Naive thymus-derived CD4-positive, alpha-beta T cell (primary cell): Measurements from ENCODE around the gene PNLIPRP2. TPM values are rescaled to one million over a fixed set of nuclear protein-coding genes. Genes with fewer than 3 reads are reported as not detected.
A peak's percentile ranks its signal among the peaks of the same experiment; 100 is the strongest.

Experiments used
- ATAC-seq: fragments of 150-1000 bp; cut with Tn5 transposase; 2 replicates; pipeline ENCODE4 v1.10.0; 2021; ENCODE audit warnings: mild to moderate bottlenecking, moderate library complexity
- CTCF ChIA-PET: fragments of 350-600 bp; sonication (Branson Sonifier 250); formaldehyde crosslinking; loops from one replicate; lab custom pipeline; 2021; ENCODE audit warnings: antibody characterized with exemption; lab: Charles Lee
- POLR2A ChIA-PET: fragments of 350-600 bp; sonication (Branson Sonifier 250); formaldehyde crosslinking; loops from one replicate; lab custom pipeline; 2021; ENCODE audit warnings: antibody characterized with exemption, inconsistent platforms; lab: Charles Lee
- DNase-seq, 9 donors: peaks; one replicate each; pipeline versions ENCODE4 v3.0.0 to v3.0.0-alpha.2; 2020 to 2022; ENCODE audit warnings: mixed read lengths in 1 of 9
- H3K27ac ChIP-seq: one replicate; pipeline ENCODE4 v1.7.0; 2013; ENCODE audit warnings: mild to moderate bottlenecking, low read depth, low read length, moderate library complexity
- H3K27me3 ChIP-seq, 2 donors: one replicate each; pipeline ENCODE4 v1.7.0; 2013; ENCODE audit warnings: low read length in 2 of 2, mild to moderate bottlenecking in 2 of 2, moderate library complexity in 2 of 2; ENCODE audit not compliant: control insufficient read depth in 2 of 2, insufficient read depth in 2 of 2
- H3K36me3 ChIP-seq, 3 experiments: 1 replicate in 2 of 3; 2 replicates in 1 of 3; pipeline ENCODE4 v1.7.0; 2013; ENCODE audit warnings: low read length in 3 of 3, mild to moderate bottlenecking in 3 of 3, moderate library complexity in 1 of 3; ENCODE audit not compliant: insufficient read depth in 3 of 3, control insufficient read depth in 2 of 3
- H3K4me1 ChIP-seq, 2 donors: one replicate each; pipeline ENCODE4 v1.7.0; 2013; ENCODE audit warnings: low read length in 2 of 2, mild to moderate bottlenecking in 2 of 2, moderate library complexity in 1 of 2; ENCODE audit not compliant: control insufficient read depth in 2 of 2, insufficient read depth in 2 of 2
- H3K4me3 ChIP-seq: 2 replicates; pipeline ENCODE4 v1.7.0; 2013; ENCODE audit warnings: mild to moderate bottlenecking, low read length
- H3K9me3 ChIP-seq, 3 experiments: 1 replicate in 2 of 3; 2 replicates in 1 of 3; pipeline ENCODE4 v1.7.0; 2013; ENCODE audit warnings: low read length in 3 of 3; ENCODE audit not compliant: control insufficient read depth in 2 of 3
- H3K27ac Mint-ChIP-seq, 9 donors: one replicate each; pipeline ENCODE4 v1.8.0; 2020 to 2022; ENCODE audit warnings: mixed read lengths in 9 of 9, mild to moderate bottlenecking in 8 of 9, moderate library complexity in 5 of 9, inconsistent platforms in 2 of 9
- H3K27me3 Mint-ChIP-seq, 5 donors: one replicate each; pipeline ENCODE4 v1.8.0; 2021 to 2022; ENCODE audit warnings: mixed read lengths in 5 of 5, mild to moderate bottlenecking in 1 of 5
- H3K36me3 Mint-ChIP-seq, 5 donors: one replicate each; pipeline ENCODE4 v1.8.0; 2020 to 2022; ENCODE audit warnings: mixed read lengths in 5 of 5, mild to moderate bottlenecking in 3 of 5, inconsistent platforms in 1 of 5
- H3K4me1 Mint-ChIP-seq, 7 donors: one replicate each; pipeline ENCODE4 v1.8.0; 2020 to 2022; ENCODE audit warnings: mixed read lengths in 7 of 7, mild to moderate bottlenecking in 3 of 7, inconsistent platforms in 1 of 7
- H3K4me3 Mint-ChIP-seq, 10 donors: one replicate each; pipeline ENCODE4 v1.8.0; 2020 to 2022; ENCODE audit warnings: mild to moderate bottlenecking in 10 of 10, mixed read lengths in 10 of 10, moderate library complexity in 6 of 10, inconsistent platforms in 2 of 10
- H3K9me3 Mint-ChIP-seq, 11 donors: one replicate each; pipeline ENCODE4 v1.8.0; 2020 to 2022; ENCODE audit warnings: mixed read lengths in 11 of 11, mild to moderate bottlenecking in 4 of 11, inconsistent platforms in 1 of 11, moderate library complexity in 1 of 11
- intact Hi-C, 2 donors: fragments of 100-400 bp; cut with micrococcal nuclease; formaldehyde crosslinking; loops; one replicate each; pipeline ENCODE4 v1.15.1; 2023
- polyA plus RNA-seq, 2 donors: library from polyadenylated mRNA; unstranded; fragments of 300-500 nt; fragmentation: Illumina TruSeq; gene quantifications; one replicate each; pipeline ENCODE4 v1.2.3, GENCODE V29; 2021
- total RNA-seq, 6 experiments: library from RNA in 5 of 6; stranded (reverse) in 5 of 6; gene quantifications; 1 replicate in 5 of 6; 2 replicates in 1 of 6; pipeline ENCODE4 v1.2.3 and lab custom pipeline; 2021 to 2026

Gene PNLIPRP2
- total and polyA plus RNA-seq, 7 experiments from 2014 or later, result not detected

DNA sequence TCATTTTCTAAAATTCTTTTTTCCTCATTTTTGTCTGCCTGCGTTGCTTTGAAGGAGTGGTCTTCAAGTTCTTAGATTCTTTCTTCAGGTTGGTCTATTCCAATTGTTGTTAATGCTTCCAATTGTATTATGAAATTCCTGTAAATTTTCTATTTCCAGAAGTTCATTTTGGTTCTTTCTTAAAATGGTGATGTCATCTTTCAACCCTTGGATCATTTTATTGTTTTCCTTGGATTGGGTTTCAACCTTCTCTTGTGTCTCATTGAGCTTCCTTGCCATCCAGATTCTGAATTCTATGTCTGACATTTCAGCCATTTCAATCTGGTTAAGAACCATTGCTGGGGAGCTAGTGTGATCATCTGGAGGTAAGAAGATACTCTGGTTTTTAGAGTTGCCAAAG, 33.1 kb downstream of the PNLIPRP2 start:
- H3K4me1 Mint-ChIP-seq, result no peaks in the 10 kb centered on the region
- peaks cover 0 to 48% (median 5%) of the 10 kb centered on the region in 11 donors for H3K9me3 Mint-ChIP-seq
- Histone ChIP-seq H3K36me3 (no peaks in the 10 kb centered on the region), H3K4me1 (no peaks in the 10 kb centered on the region), H3K27ac (no peak overlapping the region), H3K4me3 (no peak overlapping the region), H3K9me3 (no peaks in the 10 kb centered on the region), H3K27me3 (peaks cover 0 to 3% of the 10 kb centered on the region in 2 donors)
- ChIA-PET CTCF (no interaction called here), POLR2A (no interaction called here)
- no peak overlapping the region for H3K4me3 Mint-ChIP-seq
- H3K36me3 Mint-ChIP-seq, result no peaks in the 10 kb centered on the region
- no peak for DNase-seq
- no peak overlapping the region for H3K27ac Mint-ChIP-seq
- no peak for ATAC-seq
- intact Hi-C loops, result no loop called here
- H3K27me3 Mint-ChIP-seq, result peaks cover 2 to 48% (median 12%) of the 10 kb centered on the region in 5 donors

DNA sequence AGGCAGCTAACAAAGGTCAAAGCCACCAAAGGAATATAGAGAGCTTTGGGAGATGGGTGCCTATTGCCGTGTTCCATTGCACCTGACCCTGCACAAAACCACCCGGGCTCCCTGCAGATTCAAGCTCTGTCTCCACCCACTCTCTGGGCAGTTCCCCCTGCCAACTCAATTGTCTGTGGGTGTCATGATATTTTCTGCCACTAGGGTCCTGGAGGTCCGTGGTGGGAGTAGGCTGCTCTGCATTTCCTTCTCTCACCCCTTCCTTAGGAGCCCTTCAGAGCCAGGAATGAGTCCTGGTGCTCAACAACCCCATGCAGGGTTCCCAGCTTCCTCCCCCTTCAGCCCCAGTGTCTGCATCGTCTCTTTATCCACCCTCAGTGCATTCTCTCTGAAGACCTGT, 34.1 kb downstream of the PNLIPRP2 start:
- H3K4me3 ChIP-seq, result no peak overlapping the region
- H3K36me3 ChIP-seq, result no peaks in the 10 kb centered on the region
- H3K4me1 Mint-ChIP-seq, result no peaks in the 10 kb centered on the region
- intact Hi-C loops, result no loop called here
- ChIA-PET POLR2A (no interaction called here), CTCF (interaction anchor here (1.1 kb wide), 1 partner anchor 134 kb away, joined by 6 read pairs; no protein-coding TSS in a partner anchor)
- no peak overlapping the region for H3K27ac ChIP-seq
- H3K36me3 Mint-ChIP-seq, result no peaks in the 10 kb centered on the region
- no peak for DNase-seq
- H3K9me3 Mint-ChIP-seq, result peaks cover 0 to 38% (median 3%) of the 10 kb centered on the region in 11 donors
- no peaks in the 10 kb centered on the region for H3K9me3 ChIP-seq
- no peak overlapping the region for H3K27ac Mint-ChIP-seq
- H3K27me3 Mint-ChIP-seq, result peaks cover 2 to 56% (median 14%) of the 10 kb centered on the region in 5 donors
- ATAC-seq, result no peak
- H3K4me3 Mint-ChIP-seq, result no peak overlapping the region
- H3K4me1 ChIP-seq, result no peaks in the 10 kb centered on the region
- H3K27me3 ChIP-seq, result peaks cover 0 to 3% of the 10 kb centered on the region in 2 donors

DNA sequence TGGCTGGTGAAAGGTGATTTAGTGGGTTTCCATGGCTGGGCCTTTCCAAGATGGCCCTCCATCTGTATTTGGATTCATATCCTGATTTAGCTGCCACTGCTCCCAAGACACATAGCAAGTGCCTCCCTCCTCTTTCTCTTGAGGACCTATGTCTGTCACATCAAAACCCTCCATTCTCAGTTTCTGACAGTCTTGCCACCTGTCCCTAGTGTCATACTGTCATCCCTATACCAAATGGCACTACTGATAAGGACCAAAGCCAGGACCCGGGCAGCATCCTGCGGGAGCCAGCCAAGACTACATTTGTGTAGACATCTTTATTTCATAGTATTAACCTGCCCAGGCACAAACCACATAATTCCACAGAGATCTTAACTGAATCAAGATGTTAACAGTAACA, 34.8 kb downstream of the PNLIPRP2 start:
- no peaks in the 10 kb centered on the region for H3K4me1 Mint-ChIP-seq
- Histone ChIP-seq H3K4me1 (no peaks in the 10 kb centered on the region), H3K36me3 (no peaks in the 10 kb centered on the region), H3K4me3 (no peak overlapping the region), H3K27me3 (peaks cover 0 to 3% of the 10 kb centered on the region in 2 donors), H3K27ac (no peak overlapping the region), H3K9me3 (no peaks in the 10 kb centered on the region)
- ATAC-seq (no peak), DNase-seq (no peak)
- intact Hi-C loops, result no loop called here
- no peak overlapping the region for H3K27ac Mint-ChIP-seq
- peaks cover 0 to 31% (median 2%) of the 10 kb centered on the region in 11 donors for H3K9me3 Mint-ChIP-seq
- peaks cover 2 to 56% (median 14%) of the 10 kb centered on the region in 5 donors for H3K27me3 Mint-ChIP-seq
- H3K4me3 Mint-ChIP-seq, result no peak overlapping the region
- POLR2A ChIA-PET, result no interaction called here
- no peaks in the 10 kb centered on the region for H3K36me3 Mint-ChIP-seq
- CTCF ChIA-PET, result interaction anchor here (1.1 kb wide), 1 partner anchor 133 kb away, joined by 6 read pairs; no protein-coding TSS in a partner anchor

DNA sequence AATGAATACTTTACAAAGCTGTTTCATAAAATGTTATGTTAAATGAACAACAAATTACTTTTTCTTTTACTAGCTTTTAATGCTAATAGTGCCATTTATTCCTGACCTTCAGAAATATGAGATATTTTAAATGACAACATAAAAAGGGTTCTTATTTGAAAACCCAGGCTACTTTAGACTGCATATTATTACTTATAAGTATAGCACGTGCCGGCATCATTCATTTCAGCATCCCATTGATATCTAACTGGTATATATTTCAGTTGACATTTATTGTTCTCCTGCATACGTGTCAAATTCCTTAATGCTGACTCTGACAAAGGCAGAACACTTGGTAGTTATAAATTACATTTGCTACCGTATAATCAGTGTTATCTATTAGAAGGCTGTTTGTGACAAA, 35.3 kb downstream of the PNLIPRP2 start:
- POLR2A ChIA-PET, result no interaction called here
- no peak for ATAC-seq
- H3K36me3 Mint-ChIP-seq, result no peaks in the 10 kb centered on the region

DNA sequence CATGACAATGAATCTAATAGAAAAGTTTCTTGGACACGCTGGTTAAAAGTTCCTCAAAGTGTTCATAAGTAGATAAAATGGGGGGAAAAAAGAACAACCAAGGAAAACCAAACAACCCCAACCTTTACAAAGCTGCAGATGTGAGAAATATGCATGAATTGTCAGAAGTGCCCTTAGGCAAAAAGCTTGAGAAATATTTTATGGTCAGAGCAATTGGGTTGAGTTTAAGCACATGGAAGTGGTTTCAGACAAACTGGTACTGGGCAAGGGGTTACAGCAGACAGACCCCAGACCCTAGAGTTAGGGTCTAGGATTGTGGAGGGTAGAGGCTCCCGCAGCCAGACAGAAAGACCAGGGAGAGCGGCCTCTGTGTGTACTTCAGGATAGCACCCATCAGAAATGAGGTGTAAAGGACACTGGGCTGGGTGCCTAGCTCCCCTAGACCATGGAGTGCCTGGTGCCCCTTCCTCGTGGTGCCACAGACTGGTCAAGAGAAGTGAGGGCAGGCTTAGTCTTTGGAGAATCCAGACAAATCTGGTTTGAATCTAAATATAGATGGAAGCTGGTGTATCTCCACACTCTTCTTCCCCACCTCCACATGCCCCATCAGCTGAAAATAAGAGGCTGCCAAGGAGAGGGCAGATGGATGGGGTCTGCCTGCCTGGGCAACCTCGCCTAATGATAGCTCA, 37.3 kb downstream of the PNLIPRP2 start:
- intact Hi-C loops, result no loop called here
- CTCF ChIA-PET, result interaction anchor here (0.6 kb wide), 1 partner anchor 129 kb away, joined by 3 read pairs; no protein-coding TSS in a partner anchor
- no peak for ATAC-seq
- H3K4me3 Mint-ChIP-seq, result no peak overlapping the region
- Histone ChIP-seq H3K27me3 (peaks cover 0 to 3% of the 10 kb centered on the region in 2 donors), H3K36me3 (no peaks in the 10 kb centered on the region), H3K9me3 (no peaks in the 10 kb centered on the region), H3K4me1 (no peaks in the 10 kb centered on the region), H3K27ac (no peak overlapping the region), H3K4me3 (no peak overlapping the region)
- H3K36me3 Mint-ChIP-seq, result no peaks in the 10 kb centered on the region
- peaks cover 2 to 49% (median 14%) of the 10 kb centered on the region in 5 donors for H3K27me3 Mint-ChIP-seq
- POLR2A ChIA-PET, result no interaction called here
- no peaks in the 10 kb centered on the region for H3K4me1 Mint-ChIP-seq
- peak overlapping the region in 1 of 9 donors; percentile 15 for H3K27ac Mint-ChIP-seq
- DNase-seq, result no peak
- H3K9me3 Mint-ChIP-seq, result peaks cover 0 to 15% (median 0%) of the 10 kb centered on the region in 11 donors

More for the DNA sequence above, 35.3 kb downstream of the PNLIPRP2 start:
- no peak overlapping the region for H3K4me3 Mint-ChIP-seq
- Histone ChIP-seq H3K36me3 (no peaks in the 10 kb centered on the region), H3K27me3 (peaks cover 0 to 3% of the 10 kb centered on the region in 2 donors), H3K9me3 (no peaks in the 10 kb centered on the region), H3K4me1 (no peaks in the 10 kb centered on the region), H3K4me3 (no peak overlapping the region), H3K27ac (no peak overlapping the region)
- no peak for DNase-seq
- H3K27me3 Mint-ChIP-seq, result peaks cover 2 to 56% (median 14%) of the 10 kb centered on the region in 5 donors
- H3K9me3 Mint-ChIP-seq, result peaks cover 0 to 28% (median 2%) of the 10 kb centered on the region in 11 donors
- CTCF ChIA-PET, result interaction anchor here (1.1 kb wide), 1 partner anchor 133 kb away, joined by 6 read pairs; no protein-coding TSS in a partner anchor
- no peak overlapping the region for H3K27ac Mint-ChIP-seq
- no peaks in the 10 kb centered on the region for H3K4me1 Mint-ChIP-seq
- intact Hi-C loops, result no loop called here

DNA sequence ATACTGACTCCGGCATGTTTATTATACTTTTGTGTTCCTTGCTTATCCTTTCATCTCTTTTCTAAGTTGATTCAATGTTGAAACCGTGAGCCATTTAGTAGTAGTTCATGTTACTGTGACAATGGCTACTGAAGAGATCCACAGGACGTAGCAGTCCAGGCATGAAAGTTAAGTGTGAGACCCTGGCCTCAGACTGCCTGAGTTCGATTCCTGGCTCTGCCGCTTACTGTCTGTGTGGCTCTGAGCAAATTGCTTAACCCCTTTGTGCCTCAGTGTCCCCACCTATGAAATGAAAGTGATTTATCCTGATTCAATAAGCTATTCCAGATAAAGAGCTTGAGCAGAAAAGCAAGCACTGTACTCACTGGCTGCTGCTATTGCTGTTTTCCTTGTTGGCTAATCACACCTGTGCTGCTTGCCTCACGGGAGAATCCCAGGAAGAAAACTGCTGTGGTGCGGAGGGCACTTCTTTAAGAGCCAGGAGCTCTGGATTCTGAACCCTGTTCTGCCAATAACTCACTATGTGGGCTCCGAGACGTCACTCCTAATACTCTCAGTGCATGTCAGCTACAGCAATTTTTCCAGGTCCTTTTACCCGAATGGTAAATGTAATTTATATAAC, 38.4 kb downstream of the PNLIPRP2 start:
- no peaks in the 10 kb centered on the region for H3K9me3 ChIP-seq
- H3K4me1 Mint-ChIP-seq, result no peaks in the 10 kb centered on the region
- ChIA-PET CTCF (interaction anchor here (0.6 kb wide), 1 partner anchor 128 kb away, joined by 3 read pairs; no protein-coding TSS in a partner anchor), POLR2A (no interaction called here)
- intact Hi-C loops, result no loop called here
- H3K4me3 Mint-ChIP-seq, result no peak overlapping the region
- ATAC-seq (no peak), DNase-seq (no peak)
- H3K4me3 ChIP-seq, result no peak overlapping the region
- H3K27me3 Mint-ChIP-seq, result peaks cover 0 to 46% (median 14%) of the 10 kb centered on the region in 5 donors
- H3K27ac Mint-ChIP-seq, result no peak overlapping the region
- no peaks in the 10 kb centered on the region for H3K4me1 ChIP-seq
- no peaks in the 10 kb centered on the region for H3K36me3 ChIP-seq
- no peaks in the 10 kb centered on the region for H3K27me3 ChIP-seq
- no peak overlapping the region for H3K27ac ChIP-seq
- H3K9me3 Mint-ChIP-seq, result peaks cover 0 to 7% (median 0%) of the 10 kb centered on the region in 11 donors
- no peaks in the 10 kb centered on the region for H3K36me3 Mint-ChIP-seq
